Brain microvascular endothelial cell (primary cell): Measurements from ENCODE around the gene TRPM2.

Experiments used
- DNase-seq: peaks from one replicate; pipeline ENCODE4 v3.0.0-alpha.2; 2020
- H3K27ac ChIP-seq: fragments of 250-450 bp; sonication (Bioruptor Pico); 2 replicates; pipeline ENCODE4 v1.5.1; 2020; ENCODE audit warnings: mild to moderate bottlenecking, moderate library complexity
- H3K27me3 ChIP-seq: fragments of 250-450 bp; sonication (Bioruptor Pico); replicated peaks from 2 replicates; pipeline ENCODE4 v1.5.1; 2020; ENCODE audit warnings: mild to moderate bottlenecking
- H3K36me3 ChIP-seq: fragments of 250-450 bp; sonication (Bioruptor Pico); replicated peaks from 2 replicates; pipeline ENCODE4 v1.5.1; 2020; ENCODE audit warnings: mild to moderate bottlenecking
- H3K4me3 ChIP-seq: 2 replicates; pipeline ENCODE4 v1.5.1; 2011; ENCODE audit warnings: low read depth, mild to moderate bottlenecking, control low read depth, low read length, moderate library complexity
- in situ Hi-C: cut with HindIII; loops from 2 replicates; pipeline ENCODE4 v1.10.0; 2017; ENCODE audit warnings: low sequenced_read_pairs, low pct_ligation_motif_present
- TF ChIP-seq, protein P1 (sequence below): IDR thresholded peaks from 2 replicates; pipeline ENCODE4 v1.5.1; 2011; ENCODE audit warnings: low read depth, mild to moderate bottlenecking, moderate library complexity, low read length, control low read depth, inconsistent platforms; ENCODE audit errors: missing control alignments

TRPM2 gene

GRCh38 chr21:44377922-44378645 lies 24.7 kb downstream of the TRPM2 start:
- in situ Hi-C loops: no loop called here
- DNase-seq: no peak
- Histone ChIP-seq H3K36me3 (no peaks in the 10 kb centered on the region), H3K27me3 (peaks cover 1% of the 10 kb centered on the region), H3K4me3 (no peak overlapping the region), H3K27ac (no peak overlapping the region)
- TF ChIP-seq, protein P1, sequence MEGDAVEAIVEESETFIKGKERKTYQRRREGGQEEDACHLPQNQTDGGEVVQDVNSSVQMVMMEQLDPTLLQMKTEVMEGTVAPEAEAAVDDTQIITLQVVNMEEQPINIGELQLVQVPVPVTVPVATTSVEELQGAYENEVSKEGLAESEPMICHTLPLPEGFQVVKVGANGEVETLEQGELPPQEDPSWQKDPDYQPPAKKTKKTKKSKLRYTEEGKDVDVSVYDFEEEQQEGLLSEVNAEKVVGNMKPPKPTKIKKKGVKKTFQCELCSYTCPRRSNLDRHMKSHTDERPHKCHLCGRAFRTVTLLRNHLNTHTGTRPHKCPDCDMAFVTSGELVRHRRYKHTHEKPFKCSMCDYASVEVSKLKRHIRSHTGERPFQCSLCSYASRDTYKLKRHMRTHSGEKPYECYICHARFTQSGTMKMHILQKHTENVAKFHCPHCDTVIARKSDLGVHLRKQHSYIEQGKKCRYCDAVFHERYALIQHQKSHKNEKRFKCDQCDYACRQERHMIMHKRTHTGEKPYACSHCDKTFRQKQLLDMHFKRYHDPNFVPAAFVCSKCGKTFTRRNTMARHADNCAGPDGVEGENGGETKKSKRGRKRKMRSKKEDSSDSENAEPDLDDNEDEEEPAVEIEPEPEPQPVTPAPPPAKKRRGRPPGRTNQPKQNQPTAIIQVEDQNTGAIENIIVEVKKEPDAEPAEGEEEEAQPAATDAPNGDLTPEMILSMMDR: no peak

DNA sequence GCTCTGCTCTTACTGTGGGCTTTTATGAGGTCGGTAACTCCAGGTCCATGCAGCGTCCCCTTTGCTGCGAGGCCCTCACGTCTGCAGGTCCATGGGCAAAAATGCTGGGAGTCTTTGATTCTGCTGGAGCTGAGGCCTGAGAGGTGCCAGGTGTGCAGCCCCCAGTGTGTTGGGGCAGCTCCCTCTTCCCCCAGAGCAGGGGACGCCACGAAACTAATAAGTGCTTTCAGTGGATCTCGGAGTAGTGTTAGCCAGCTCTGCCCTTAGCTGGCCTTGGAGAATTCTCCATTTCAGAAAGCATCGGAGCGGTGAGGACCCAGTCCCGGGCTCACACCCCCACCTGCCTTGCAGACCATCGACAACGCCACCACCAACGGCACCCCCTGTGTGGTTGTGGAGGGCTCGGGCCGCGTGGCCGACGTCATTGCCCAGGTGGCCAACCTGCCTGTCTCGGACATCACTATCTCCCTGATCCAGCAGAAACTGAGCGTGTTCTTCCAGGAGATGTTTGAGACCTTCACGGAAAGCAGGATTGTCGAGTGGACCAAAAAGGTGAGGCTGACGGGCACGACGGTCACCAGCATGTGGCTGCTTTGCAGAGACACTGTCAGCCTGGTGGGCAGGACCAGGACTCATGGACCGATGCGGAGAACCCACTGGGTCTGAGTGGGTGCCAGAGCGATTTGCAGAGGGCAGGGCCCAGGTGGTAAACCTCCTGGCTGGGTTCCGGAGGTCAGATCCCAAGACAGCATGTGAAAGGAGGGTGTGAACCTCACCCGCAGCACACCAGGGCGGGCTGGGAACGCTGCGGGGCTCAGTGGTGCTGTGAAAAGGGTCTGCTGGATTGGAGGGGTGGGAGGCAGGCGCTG lies 25.5 kb downstream of the TRPM2 start:
- in situ Hi-C loops: no loop called here
- no peak for DNase-seq
- H3K4me3 ChIP-seq: no peak overlapping the region
- no peak overlapping the region for H3K27ac ChIP-seq
- TF ChIP-seq, protein P1: no peak
- no peaks in the 10 kb centered on the region for H3K36me3 ChIP-seq
- peaks cover 1% of the 10 kb centered on the region for H3K27me3 ChIP-seq

GRCh38 chr21:44379515-44379848 lies 26.1 kb downstream of the TRPM2 start:
- in situ Hi-C loops: no loop called here
- Histone ChIP-seq H3K27me3 (peaks cover 1% of the 10 kb centered on the region), H3K36me3 (no peaks in the 10 kb centered on the region), H3K4me3 (no peak overlapping the region), H3K27ac (no peak overlapping the region)
- DNase-seq: no peak
- TF ChIP-seq, protein P1: no peak

GRCh38 chr21:44379991-44380865 lies 26.8 kb downstream of the TRPM2 start:
- Histone ChIP-seq H3K27ac (no peak overlapping the region), H3K36me3 (no peaks in the 10 kb centered on the region), H3K4me3 (no peak overlapping the region), H3K27me3 (peaks cover 1% of the 10 kb centered on the region)
- in situ Hi-C loops: no loop called here
- no peak for DNase-seq
- TF ChIP-seq, protein P1: no peak

- no peak overlapping the region for H3K4me3 ChIP-seq
- no peak for DNase-seq
- H3K36me3 ChIP-seq: no peaks in the 10 kb centered on the region
- H3K27ac ChIP-seq: no peak overlapping the region
- peaks cover 1% of the 10 kb centered on the region for H3K27me3 ChIP-seq
- in situ Hi-C loops: no loop called here
- TF ChIP-seq, protein P1: no peak
These were observed 27.5 kb downstream of the TRPM2 start for GRCh38 chr21:44380876-44381275.
